Measurements from ENCODE around the gene CCL21.

DNA sequence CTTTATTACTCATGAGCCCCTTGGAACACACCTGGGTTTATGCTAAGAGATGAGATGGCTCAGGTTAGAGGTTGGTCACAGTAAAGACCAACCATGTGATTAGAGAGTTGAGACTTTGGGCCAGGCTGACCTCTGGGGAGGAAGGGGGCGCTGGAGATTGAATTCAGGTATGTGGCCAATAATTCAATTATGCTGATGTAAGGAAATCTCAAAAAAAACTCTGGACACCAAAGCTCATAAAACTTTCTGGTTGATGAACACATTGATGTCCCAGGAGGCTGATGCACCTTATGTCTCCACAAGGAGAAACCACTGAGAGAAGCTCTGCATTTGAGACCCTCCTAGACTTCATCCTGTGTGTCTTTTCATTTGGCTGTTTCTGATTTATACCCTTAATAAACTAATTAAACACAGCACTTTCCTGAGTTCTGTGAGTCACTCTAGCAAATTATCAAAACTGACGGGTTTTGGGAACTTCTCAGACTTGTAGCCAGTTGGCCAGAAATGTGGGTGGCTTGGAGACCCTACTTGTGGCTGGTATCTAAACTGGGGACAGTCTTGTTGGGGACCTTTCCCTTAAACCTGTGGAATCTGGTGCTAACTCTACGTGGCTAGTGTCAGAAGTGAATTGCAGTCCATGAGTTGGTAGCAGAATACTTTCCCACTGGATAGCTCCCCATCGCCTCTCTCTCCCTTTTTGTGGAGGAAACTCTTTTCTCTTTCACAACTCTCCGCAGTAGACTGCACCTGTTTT is 40.0 kb downstream of the CCL21 start:
- TF ChIP-seq JUN (IDR thresholded peaks at IDR 0.05) (no peak), RAD21 (conservative IDR thresholded peaks at IDR 0.05 in 1 of 2, IDR thresholded peaks at IDR 0.05 in 1 of 2) (no peak), POLR2A (IDR thresholded peaks at IDR 0.05; ENCODE audit: low read length) (no peak), REST (IDR thresholded peaks at IDR 0.05) (no peak), CEBPB (IDR thresholded peaks at IDR 0.05) (no peak), HDAC2 (IDR thresholded peaks at IDR 0.05) (no peak), FOSB (CRISPR knock-in tag; IDR thresholded peaks at IDR 0.05) (no peak), CHD2 (IDR thresholded peaks at IDR 0.05; ENCODE audit: low read length, partially characterized antibody) (no peak)
- TF ChIP-seq, protein P1, sequence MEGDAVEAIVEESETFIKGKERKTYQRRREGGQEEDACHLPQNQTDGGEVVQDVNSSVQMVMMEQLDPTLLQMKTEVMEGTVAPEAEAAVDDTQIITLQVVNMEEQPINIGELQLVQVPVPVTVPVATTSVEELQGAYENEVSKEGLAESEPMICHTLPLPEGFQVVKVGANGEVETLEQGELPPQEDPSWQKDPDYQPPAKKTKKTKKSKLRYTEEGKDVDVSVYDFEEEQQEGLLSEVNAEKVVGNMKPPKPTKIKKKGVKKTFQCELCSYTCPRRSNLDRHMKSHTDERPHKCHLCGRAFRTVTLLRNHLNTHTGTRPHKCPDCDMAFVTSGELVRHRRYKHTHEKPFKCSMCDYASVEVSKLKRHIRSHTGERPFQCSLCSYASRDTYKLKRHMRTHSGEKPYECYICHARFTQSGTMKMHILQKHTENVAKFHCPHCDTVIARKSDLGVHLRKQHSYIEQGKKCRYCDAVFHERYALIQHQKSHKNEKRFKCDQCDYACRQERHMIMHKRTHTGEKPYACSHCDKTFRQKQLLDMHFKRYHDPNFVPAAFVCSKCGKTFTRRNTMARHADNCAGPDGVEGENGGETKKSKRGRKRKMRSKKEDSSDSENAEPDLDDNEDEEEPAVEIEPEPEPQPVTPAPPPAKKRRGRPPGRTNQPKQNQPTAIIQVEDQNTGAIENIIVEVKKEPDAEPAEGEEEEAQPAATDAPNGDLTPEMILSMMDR (IDR thresholded peaks at IDR 0.05) = no peak
